NCI-H146 (cell line): ENCODE data around the gene DCC.
"Not testable (repeated sequence)": the region's sequence is repeated elsewhere in the genome, so short reads cannot be mapped to it uniquely, and the experiment has no call there.

Source experiments
- DNase-seq: peaks from one replicate; lab custom pipeline; 2025; lab: John Stamatoyannopoulos, UW

DCC gene

DNA sequence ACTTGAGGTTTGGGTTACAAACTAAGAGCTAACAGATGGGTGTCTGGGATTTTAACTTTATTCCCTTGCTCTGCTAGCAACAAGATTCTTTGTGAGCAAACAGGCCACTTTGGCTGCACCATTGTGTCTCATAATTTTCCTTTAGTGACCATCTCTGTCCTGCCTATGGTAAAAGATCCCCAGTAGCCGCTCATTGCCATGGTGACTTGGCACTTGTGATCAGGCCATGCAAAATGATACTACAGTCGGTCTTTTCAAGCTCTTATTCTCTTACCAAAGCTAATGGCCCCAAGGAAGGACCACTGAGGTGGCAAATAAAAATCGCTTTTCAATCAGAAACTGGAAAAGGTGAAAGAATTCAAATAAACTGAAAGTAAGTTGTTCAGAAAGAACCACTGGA, 1047.6 kb downstream of the DCC start:
- DNase-seq: no peak

DNA sequence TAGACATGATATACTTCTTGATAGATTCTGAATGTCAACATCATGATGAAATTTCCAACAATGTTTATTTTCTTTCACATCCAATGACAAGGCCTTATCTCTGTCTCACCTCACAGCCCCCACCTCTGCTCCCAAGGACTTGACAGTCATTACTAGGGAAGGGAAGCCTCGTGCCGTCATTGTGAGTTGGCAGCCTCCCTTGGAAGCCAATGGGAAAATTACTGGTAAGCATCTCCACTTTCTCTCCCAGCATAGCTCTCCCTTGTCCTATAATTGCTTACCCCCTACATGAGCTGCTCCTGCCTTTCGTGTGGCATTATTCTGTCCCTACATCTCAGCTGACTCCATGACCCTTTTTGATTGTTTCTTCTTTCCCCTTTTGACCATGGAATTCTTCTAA, 1062.7 kb downstream of the DCC start:
- peak; percentile 51 for DNase-seq

DNA sequence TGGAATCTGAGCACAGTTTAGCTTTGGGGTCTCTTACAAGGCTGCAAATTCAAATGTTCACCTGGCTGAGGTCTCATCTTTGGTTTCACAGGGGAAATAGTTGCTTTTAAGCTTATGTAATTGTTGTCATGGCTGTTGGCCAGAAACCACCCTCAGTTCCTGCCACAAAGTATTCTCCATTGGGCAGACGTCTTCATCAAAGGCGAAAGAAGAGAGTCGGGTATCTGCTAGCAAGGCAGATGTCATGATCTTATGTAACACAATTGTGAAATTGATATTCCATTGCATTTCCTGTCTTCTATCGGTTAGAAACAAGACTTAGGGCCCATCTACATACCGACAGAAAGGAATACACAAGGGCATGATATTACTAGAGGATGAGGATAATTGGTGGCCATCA, 1068.3 kb downstream of the DCC start:
- DNase-seq: no peak

DNA sequence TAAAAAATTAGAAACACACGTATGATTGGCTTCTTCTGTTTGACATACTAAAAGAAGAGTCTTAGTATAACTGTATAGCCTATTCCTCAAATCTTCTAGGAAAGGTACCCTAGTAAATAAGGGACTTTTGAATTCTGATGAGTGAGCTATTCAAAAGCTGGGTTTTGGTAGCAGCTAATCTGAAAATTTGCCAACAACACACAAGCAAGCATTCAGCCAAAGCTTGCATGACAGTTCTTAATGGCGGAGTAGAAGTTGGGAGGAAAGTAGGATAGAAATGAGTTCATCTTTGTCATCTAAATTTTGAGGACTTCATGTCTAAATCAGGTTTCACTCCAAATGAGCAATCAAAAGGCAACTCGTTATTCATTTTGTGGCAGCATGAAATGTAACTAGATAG, 1071.5 kb downstream of the DCC start:
- no peak for DNase-seq

DNA sequence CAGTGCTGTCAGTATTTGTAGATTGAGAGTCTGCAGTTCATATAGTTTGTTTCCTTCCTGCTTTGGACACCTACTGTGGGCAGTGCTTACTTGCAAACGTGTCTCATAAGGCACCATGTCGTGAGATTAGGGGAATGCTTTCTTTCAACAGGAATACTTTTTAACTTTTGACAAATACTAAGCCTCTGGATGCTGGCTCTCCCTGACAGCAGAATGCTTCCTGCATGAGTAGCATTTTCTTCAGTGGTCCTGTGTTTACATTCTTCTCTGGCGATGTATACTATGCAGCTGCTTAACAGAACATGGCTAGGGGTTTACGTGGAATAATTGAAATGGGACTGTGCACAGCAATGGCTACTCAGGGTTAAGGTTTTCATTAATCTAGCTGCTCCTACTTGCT, 1077.0 kb downstream of the DCC start:
- peak; percentile 10 for DNase-seq

DNA sequence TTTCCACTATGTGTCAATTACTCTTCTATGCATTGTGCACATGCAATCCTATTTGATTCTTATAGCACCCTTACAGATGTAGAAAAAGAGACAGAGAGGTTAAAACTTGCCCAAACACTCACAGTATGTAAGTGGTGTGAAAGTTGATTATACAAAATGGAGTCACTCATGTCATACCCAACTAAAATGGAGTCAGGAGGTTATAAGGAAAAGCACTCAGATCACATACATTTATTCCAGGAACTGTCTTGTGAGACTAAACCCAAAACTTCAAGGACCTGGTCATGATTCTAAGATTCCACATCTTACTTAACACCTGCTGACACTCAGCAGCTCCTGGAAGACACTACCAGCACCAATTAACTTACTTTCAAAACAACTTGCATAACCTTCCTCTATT, 1081.9 kb downstream of the DCC start:
- DNase-seq: peak; percentile 8

DNA sequence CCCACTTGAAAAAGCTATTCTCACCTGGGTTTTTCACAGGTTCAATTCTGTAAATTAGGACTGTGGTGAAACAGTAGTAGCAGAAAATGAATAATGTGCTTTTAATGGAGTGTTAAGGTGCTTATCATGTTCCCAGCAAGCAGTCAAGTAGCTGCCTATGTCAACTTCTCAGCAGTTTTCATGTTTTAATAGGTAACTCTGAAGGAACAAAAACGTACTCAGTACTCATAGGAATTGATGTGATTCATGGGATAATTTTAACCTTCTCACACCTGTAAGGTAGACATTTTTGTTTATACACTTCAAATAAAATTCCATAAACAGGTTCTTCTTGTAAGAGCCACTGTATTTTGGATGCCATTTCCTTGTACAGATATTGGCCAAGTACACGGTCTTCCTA, 1082.9 kb downstream of the DCC start:
- peak; percentile 11 for DNase-seq

DNA sequence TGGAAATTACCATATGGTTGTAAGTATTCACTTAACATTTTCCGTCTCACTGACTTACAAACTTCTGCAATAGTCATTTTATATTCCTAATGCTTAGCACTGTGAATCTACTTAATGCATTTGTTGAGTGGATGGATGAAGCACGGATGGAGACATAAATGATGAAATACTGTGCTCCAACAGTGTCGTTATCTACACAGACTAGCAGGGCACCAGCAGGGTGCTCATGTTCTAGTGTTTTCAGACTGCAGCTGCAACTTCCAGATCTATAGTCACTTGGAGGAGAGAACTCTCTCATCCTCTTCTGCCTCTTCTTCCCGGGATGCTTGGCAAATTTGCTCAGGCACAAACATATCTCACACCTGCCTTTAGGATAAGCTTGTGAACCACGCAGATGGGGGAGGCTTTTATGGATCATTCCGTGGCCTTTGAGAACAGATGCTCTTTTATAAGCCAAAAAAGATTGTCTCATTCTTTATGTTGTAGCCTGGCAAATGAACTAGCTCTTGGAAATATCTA, 1086.7 kb downstream of the DCC start:
- peak; percentile 96 for DNase-seq

DNA sequence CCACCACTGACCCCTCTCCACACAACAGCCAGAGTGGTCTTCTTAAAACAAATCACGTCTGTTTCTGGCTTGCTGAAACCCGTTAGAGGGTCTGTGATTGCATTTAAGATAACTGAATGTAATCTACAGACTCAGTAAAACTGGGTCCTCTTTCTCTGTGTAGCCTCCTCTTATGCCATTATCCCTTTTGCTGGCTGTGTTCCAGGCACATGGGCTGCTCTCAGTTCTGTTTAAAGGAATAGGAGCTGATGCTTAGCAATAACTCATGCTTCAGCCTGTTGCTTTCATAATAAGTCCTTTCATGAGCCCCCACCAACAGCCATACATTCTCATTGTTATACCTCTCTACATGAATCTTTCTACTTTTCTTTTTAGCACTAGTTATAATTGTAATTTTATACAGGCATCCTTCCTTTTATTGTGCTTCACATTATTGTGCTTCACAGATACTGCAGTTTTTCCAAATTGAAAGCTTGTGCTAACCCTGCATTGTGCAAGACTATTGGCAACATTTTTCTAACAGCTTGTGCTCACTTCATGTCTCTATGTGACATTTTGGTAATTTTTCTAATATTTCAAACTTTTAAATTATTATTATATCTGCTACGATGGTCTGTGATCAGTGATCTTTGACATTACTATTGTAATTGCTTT, 1101.9 kb downstream of the DCC start:
- no peak for DNase-seq

DNA sequence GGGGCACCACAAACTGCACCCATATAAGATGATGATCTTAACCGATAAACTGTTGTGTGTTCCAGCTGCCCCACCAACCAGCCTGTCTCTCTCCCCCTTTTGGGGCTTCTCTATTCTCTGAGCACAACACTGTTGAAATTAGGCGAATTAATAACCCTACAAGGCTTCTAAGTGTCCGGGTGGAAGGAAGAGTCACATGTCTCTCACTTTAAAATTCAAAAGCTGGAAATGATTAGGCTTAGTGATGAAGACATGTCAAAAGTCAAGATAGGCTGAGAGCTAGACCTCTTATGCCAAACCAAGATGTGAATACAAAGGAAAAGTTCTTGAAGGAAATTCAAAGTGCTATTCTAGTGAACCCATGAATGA, 1102.4 kb downstream of the DCC start:
- DNase-seq: no peak

DNA sequence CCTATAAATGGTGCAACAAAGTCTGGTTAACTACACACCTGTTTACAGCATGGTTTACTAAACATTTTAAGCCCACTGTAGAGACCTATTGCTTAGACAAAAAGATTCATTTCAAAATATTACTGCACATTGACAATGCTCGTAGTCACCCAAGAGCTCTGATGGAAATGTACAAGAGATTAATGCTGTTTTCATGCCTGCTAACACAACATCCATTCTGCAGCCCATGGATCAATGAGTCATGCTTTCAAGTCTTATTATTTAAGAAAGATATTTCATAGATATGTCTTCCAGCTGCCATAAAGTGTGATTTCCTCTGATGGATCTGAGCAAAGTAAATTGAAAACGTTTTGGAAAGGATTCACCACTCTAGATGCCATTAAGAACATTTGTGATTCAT, 1103.3 kb downstream of the DCC start:
- no peak for DNase-seq

DNA sequence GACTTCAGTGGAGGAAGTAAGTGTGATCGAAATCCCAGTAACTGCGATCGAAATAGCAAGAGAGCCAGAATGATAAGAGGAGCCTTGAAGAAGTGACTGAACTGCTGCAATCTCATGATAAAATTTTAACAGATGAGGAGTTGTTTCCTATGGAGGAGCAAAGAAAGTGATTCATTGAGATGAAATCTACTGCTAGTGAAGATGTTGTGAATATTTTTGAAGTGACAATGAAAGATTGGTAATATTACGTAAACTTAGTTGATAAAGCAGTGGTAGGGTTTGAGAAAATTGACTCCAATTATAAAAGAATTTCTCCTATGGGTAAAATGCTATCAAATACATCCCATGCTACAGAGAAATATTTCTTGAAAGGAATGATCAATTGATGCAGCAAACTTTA, 1103.8 kb downstream of the DCC start:
- no peak for DNase-seq

DNA sequence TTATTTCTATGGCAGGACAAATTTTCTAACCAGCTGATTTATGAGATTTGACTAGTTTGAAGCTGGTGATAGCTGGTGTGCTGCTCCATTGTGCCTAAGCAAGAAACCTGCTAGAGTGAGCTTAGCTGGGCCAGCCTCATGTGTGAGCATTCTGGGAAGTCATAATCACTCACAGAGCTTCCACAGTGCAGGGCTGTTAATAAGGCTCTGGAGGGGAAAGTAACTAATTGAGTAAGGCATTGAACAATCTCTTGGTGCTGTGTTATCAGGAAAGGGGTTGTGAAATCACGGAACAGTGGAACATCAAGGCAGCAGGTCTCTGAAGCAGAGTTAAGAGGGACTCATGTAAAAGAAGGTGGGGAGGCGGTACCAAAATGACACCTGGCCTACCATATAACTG, 1111.9 kb downstream of the DCC start:
- no peak for DNase-seq

DNA sequence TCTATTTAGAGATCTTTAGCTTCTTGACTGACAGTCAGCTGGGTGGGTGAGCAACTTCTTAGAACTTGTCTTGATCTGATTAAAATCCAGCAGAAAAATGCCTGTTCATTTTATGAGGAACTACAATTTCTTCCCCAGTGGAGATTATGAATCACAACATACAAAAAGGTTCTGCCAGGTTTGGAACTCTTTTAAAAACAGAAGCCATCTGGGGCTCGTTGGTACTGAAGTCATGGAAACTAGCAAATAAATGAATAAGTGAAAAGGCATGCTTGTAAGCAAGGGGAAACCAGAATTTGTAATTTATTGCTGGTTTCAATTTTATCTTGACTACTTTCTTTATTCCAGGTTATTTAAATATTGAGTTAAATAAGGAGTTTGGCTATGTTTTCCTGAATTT, 1117.1 kb downstream of the DCC start:
- DNase-seq: no peak

DNA sequence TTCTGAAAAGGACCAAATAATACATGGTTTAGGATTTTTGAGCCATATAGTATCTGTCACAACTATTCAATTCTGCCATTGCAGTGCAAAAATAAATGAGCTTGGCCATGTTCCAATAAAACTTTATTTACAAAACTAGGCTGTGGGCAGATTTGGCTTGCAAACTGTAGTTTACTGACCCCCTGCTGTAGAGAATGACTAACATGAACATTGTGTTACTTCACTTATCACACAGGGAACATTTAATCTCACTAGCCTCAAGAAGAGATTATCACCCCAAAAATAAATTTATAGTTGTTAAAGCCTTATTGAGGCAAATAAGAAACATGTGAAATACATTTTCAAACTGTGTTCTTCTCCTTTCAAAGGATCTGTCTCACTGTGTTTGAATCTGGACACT, 1118.3 kb downstream of the DCC start:
- DNase-seq: peak; percentile 5

DNA sequence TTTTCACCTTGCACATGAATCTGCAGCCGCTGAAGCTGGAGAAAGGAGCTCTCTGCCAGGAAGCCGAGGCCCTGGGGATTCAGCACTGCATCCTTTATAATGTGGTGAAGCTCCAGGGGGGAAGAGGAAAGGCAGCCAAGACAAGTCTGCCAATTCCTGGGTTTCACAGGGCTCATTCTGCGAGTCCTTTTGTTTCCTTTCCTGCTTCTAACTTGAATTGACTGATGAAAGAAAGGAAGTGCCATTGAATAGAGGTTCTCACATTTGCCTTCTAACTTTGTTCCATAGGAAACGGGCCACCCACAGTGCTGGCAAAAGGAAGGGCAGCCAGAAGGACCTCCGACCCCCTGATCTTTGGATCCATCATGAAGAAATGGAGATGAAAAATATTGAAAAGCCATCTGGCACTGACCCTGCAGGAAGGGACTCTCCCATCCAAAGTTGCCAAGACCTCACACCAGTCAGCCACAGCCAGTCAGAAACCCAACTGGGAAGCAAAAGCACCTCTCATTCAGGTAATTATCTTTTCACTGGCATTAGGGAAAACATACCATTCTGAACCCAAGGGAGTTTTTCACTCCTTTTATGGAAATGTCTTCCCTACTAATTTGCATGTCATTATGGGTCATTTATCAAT, 1119.1 kb downstream of the DCC start:
- peak; percentile 56 for DNase-seq

DNA sequence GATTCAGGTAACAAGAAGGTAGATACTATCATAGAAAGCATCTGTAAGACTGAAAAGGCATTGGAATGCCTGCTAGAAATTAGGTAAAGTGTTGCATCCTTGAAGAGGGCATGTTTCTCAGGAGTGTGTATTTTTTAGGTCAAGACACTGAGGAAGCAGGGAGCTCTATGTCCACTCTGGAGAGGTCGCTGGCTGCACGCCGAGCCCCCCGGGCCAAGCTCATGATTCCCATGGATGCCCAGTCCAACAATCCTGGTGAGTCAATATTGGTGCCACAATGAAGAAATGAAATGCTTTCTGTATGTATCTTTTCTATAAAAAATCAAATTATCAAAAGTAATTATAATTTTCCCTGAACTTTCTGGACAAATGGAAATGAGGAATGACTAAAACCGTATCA, 1127.8 kb downstream of the DCC start:
- no peak for DNase-seq

DNA sequence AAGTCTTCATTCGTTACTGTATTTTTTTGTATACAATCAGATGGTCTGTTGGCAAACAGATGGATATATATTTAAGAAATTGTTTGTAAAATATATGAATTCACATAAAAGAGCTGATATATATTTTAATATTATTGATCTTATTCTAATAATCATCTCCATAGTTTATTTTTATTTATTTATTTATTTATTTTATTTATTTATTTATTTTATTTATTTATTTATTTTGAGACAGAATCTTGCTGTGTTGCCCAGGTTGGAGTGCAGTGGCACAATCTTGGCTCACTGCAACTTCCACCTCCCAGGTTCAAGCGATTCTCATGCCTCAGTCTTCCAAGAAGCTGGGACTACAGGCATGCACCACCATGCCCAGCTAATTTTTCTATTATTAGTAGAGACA, 1128.2 kb downstream of the DCC start:
- DNase-seq: not testable (repeated sequence)

DNA sequence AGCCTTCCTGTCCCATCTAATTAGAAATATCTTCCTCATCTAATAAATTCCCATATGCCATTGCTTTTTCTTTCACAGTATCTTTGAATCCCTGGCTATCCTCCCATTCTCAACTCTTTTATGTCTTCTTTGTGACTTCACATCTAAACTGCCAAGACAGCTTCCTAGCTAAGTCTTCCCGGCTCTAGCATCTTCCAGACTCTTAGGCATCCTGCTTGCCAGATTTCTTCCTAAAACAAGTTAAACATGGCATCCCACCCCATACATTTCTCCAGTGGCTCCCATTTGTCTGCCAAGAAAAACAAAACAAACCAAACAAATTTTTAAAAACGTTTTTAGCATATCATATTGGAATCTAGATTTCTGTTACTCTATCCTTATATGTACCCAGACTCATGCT, 1132.5 kb downstream of the DCC start:
- no peak for DNase-seq

DNA sequence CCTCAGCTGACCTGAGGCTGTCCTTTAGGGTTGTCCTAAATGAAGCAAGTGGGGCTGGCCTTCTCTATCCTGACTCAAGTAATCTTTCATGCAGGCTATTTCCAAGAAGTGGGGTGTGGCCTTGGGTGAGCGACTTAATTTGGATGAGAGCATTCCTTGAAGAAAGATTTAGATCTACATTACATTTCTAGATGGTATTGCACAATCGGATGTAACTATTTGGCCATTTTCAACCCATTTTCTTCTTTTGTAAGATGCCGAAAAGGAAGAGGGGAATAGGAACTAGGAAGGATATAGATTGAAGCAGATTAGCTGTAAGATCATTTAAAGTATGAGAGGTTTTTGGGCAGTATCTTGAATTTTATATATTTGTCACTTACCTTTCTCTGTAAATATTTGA, 1138.2 kb downstream of the DCC start:
- no peak for DNase-seq

DNA sequence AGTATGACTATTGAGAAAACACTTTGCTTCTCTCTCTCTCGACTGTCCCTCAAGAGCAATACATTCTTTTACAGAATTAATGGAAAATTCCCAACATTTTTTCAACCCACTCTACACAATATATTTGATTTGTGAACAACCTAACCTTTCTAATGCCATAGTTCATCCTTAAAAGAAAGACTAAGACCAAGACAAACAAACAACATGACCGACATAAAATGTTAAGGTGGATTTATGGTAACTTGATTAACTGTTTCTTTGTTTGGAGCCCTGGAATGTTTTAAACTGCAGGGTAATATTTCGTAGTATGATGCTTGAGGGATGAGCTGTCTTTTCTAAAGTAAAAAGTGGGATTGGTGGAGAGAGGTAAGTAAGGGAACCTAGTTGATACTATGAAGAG, 1146.3 kb downstream of the DCC start:
- no peak for DNase-seq

DNA sequence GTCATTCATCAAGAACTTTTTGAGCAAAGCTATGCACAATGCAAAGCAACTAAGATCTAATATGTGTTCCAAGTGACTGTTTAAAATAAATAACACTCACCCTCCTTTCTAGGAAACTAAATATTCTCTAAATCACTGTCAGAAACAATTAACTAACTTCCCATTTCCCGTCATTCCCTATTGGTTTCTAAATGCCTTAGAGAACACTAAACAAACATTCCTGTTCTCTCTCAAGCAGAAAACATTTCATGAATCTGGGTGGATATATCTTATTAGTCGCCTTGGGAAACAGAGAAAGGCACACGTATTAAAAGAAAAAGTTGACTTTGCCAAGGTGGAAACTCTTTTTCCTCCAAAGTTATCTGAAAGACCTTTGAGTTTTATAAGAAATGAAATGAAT, 1149.3 kb downstream of the DCC start:
- no peak for DNase-seq

DNA sequence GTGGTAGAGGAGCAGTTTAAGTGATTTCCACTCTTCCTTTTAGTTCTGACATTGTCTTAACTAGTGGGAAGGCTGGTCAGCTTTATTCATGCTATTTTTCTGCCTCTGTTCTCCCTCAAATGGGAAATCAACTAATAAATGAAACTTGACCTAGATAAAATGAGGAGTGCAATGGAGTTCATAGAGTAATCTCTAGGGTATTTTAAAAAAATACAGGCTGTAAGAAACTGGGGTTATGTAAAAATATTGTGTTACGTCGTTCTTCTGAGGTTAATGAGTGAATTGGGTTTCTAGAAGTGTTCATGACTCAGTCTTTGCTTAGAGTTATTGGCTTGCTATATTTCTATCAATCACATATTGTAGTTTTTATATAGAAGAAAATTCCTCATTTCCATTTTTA, 1150.0 kb downstream of the DCC start:
- no peak for DNase-seq

DNA sequence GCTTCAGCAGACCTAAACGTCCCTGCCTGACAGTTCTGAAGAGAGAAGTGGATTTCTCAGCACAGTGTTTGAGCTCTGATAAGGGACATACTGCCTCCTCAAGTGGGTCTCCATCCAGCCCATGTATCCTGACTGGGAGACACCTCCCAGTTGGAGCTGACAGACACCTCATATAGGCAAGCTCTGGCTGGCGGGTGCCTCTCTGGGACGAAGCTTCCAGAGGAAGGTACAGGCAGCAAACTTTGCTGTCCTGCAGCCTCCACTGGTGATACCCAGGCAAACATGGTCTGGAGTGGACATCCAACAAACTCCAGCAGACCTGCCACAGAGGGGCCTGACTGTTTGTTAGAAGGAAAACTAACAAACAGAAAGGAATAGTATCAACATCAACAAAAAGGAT, 1156.0 kb downstream of the DCC start:
- DNase-seq: no peak
